ENCODE measurements around the gene CFAP65.

The CFAP65 gene

GRCh38 chr2:218990612-218991011, 50.7 kb downstream of the CFAP65 start:
- DNase-seq: no peak

GRCh38 chr2:218990052-218990451, 51.3 kb downstream of the CFAP65 start:
- DNase-seq: no peak

- DNase-seq: no peak
Measured at GRCh38 chr2:218988650-218989049, 52.7 kb downstream of the CFAP65 start.

- no peak for DNase-seq
Measured at GRCh38 chr2:218988164-218988563, 53.2 kb downstream of the CFAP65 start.

DNA sequence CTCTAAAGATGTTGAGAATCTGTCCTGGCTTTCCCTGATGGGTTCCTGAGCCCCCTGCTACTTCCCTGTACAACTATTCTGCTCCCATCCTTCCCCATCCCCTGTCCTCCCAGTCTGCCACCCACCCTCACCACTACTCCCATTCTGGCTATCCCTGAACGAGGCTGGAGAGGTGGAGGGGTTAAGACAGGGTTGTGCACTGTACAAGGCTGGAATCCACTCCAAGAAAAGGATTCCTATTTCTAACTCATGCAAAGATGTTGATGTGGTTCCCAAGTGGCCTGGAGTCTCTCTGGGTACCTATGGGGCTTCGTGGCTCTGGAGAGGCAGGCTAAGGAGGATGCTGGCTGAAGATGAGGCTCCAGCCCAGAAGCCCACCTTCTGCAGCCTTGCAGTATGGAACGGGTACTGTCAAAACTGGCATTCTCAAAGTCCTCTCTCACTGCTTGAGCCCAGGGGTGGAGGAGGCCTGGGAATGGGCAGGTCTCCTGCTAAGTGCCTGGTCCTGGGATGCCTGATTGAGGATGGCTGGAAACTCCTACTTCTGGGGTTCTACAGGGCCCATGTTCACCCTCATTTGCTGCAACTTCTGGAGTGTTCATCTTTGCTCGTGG, 55.1 kb downstream of the CFAP65 start:
- DNase-seq: no peak

DNA sequence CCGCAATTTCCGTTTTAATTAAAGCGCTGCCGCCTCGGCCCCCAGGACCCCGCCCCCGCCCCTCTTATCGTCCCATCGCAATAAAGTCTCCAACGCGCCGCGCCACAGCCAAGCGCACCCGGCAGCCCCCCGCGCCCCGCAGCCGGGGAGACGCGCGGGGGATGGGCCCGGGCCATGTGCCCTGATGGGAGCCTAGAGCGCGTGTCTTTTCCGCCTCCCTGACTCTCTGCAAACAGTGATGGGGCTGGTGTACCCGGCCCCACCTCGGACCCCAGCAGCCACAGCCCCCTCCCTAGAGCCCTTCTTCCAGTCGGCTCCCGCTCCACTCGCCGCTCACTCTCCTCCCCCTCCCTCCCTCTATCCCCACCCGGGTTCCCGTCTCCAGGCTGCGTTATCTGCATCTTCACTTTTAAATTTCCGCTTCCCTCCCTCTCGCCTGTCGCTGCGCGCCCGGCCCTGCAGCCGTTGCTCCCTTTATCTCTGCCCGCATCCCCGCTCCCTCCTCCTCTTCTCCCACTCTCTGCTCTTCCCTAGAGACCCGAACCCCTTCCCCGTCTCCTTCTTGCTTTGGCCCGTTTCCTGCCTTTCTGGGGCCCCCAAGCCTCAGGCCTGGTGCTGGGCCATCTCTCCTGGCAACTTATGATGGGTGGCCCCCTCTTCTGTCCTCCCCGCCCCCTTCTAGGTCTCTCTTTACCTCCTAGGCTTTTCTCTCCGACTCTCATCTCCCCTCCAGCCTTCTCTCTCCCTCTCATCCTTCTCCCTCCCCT, 55.8 kb downstream of the CFAP65 start:
- DNase-seq: no peak

GRCh38 chr2:218985021-218985324, 56.3 kb downstream of the CFAP65 start, which contains the start of gene FEV:
TSS of gene FEV (minus strand) at chr2:218985184. CDS start at chr2:218985075, 109 bp downstream.
- no peak for DNase-seq

DNA sequence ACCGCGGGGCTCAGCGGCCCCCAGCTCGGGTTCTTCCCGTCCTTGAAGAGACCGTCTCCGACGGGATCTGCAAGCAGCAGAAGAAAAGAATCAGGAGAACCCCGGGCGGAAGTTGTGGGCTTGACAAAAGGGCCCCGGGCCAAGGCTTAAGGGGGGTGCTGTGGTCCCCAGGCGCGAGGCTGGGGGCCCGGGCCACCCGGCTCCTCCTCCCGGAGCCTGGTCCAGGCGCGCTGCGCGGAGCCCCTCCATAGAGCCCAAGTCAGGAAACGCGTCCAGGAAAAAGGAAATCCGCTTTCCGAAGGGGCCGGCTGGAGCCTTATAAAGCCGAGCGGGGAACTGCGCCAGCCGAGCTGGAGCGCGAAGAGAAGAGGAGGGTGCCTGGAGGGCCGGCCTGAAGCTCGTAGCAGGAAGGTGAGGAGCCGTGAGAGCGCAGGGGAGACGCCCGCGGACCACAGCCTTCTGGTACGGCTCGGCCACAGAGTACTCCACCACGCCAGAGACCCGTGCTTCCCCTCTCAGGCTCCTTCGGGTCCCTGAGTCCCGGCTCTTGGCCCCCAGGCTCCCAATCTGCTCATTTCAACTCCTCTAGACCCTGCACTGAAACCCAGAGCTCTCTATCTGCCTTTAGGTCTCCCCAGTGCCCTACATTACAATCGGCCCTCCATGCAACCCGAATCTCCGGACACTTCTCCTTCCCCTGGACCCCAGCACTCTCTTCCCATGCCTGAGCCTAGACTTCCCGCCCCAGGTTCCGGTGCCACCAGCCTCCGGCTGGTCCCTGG, 56.9 kb downstream of the CFAP65 start:
- no peak for DNase-seq

- no peak for DNase-seq
Measured at GRCh38 chr2:218983934-218984238, 57.4 kb downstream of the CFAP65 start.

DNA sequence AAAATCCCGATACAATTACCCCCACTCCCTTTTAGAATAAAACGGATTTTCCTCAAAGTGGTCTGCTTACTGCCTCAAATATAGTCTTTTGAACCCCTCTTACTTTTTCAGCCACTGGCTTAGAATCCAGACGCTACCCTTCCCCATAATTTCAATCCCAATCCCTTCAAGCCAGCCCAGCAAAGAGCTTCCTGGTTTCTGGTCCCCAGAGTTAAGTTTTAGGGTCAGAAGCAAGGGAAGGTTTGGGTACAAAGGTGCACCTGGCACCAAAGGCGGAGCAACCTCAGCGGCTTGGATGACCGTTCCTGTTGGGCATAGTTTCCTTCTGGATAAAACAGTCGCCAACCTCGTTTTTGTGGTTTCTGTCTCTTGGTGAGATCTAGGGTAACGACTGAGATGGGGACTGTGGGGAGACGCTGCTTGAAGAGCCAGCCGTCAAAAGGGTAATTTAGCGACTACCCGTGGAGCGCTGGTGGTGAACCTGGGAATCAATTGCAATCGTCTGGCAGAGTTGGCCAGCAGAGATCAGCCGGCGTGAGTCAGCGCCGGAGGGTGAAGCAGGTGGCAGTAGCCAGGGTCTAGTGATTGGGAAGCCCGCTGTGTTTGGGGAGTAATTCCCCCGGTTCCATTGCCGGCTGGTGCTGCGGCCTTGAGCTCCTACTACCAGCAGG, 57.9 kb downstream of the CFAP65 start:
- no peak for DNase-seq

DNA sequence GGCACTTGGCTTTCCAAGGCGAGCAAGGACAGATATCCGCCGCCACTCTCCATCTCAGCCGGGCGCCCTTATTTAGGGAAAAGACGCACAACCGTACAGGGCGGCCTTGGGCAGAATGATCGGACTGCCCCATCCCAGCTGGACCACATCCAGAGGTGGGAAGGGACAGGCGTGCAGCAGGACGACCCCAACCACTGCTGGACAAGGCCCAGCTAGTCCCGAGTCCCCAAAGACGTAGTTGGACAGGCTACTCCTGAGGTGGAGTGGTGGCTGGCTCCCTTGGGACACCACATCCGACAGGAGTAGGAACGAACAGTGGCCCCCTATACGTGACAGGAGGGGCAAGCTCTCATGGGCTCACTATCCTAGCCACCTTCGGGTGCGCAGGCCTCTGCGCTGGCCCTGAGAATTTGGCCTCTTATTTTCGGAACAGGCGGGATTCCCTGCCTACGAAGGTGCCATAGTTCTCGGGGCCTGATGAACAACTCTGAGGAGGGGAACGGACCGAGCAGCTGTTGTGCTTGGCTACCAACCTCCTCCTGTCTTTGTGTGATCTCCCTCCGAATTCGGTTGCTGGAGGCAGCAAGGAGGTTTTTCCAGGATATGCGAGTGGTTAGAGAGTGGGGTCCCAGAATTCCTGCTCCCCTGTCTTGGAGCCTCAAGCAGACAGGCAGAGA, 58.6 kb downstream of the CFAP65 start:
- no peak for DNase-seq

DNA sequence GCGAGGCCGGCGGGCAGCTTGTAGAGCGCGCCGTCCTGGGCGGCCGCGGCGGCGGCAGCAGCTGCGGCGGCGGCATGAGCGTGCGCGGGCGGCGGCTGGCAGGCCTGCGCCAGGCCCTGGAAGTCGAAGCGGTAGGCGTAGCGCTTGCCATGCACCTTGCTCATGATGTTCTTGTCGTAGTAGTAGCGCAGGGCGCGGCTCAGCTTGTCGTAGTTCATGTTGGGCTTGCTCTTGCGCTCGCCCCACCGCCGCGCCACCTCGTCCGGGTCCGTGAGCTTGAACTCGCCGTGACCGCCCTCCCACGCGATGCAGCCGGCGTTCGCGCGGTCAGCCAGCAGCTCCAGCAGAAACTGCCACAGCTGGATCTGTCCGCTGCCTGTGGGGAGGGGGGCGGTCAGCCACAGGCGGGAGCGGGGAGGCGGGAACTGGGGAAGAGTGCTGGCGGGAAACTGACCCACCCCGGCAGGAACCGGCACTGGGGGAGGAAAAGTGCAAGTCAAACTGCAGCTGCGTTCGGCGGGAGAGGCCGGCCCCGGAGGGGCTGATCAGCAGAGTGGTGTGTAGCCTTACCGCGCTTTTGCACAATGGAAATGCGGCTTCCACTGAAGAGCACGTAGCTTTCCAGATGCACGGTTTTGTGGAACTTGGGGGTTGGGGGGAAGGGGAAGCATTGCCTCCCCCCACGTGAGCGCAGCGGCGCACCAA, 59.3 kb downstream of the CFAP65 start:
- no peak for DNase-seq

DNA sequence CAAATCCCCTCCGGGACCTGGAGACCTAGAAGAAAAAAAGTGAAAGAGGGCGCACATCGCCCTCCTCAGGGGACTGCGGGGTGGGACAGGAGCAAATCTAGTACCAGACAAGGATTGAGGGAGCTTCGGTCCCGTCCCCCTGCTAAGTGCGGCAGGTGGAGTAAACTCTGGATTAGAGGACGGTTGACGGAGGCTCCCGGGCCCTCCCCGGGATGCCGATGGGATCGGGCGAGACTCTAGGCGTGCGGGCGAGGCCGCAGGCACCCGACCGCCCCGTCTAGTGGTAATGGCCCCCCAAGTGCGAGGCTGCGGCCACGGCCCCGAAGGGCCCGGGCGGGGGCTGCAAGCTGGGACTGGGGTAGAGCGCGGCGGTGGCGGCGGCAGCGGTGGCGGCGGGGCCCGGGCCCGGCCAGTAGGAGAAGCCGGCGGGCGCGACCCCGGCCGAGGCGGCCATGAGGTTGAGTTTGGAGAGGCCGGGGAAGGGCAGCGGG, 59.9 kb downstream of the CFAP65 start:
- no peak for DNase-seq

- DNase-seq: no peak
Measured at GRCh38 chr2:218980735-218981389, 60.5 kb downstream of the CFAP65 start.

- DNase-seq: peak; percentile 84
Measured at GRCh38 chr2:218979846-218980734, 61.2 kb downstream of the CFAP65 start.

DNA sequence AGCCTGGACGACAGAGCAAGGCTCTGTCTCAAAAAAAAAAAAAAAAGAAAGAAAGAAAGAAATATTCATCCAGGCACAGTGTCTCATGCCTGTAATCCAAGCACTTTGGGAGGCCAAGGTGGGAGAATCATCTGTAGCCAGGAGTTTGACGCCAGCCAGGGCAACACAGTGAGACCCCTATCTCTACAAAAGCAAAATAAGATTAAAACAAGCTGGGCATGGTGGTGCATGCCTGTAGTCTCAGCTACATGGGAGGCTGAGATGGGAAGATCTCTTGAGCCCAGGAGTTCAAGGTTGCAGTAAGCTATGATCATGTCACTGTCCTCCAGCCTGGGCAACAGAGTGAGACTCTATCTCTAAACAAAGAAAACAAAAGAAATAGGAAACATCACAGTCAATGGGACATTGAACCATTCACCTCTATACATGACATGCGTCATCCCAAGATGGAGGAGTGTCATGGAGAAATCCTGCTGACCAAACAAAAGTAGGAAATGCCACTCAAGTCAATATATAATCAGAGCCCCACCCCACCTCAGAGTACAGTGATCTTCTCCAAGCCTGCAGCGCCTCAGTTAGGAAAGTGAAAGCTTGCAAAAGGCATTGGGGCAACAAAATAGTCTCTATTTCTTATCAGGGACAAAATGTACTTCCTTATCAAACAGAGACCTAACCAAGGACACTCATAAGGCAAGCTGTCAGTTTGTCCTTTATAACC, 66.1 kb downstream of the CFAP65 start:
- DNase-seq: no peak

GRCh38 chr2:218970894-218971293, 70.4 kb downstream of the CFAP65 start:
- no peak for DNase-seq

GRCh38 chr2:218964041-218964771, 77.1 kb downstream of the CFAP65 start:
- DNase-seq: no peak

GRCh38 chr2:218963601-218964000, 77.7 kb downstream of the CFAP65 start:
- DNase-seq: no peak

Data from CD4-positive, alpha-beta T cell treated with Interleukin-12 subunit alpha and Interleukin-12 subunit beta, for 1 hour (primary cell).